Loucy (cell line): ENCODE measurements around the gene IRAK1.

Source experiments
- H2AFZ ChIP-seq: fragments of 200-600 bp; sonication (generic); 2 replicates; pipeline ENCODE4 v1.6.0; 2016; ENCODE audit warnings: antibody characterized with exemption, mild to moderate bottlenecking, low read length, moderate library complexity
- H3F3A ChIP-seq: fragments of 200-600 bp; 2 replicates; pipeline ENCODE4 v1.6.0; 2016; ENCODE audit warnings: antibody characterized with exemption, low read depth, mild to moderate bottlenecking
- H3K27me3 ChIP-seq: fragments of 200-600 bp; sonication (generic); 2 replicates; pipeline ENCODE4 v1.6.1; 2014; ENCODE audit warnings: low read length, mild to moderate bottlenecking; ENCODE audit not compliant: insufficient read depth, poor library complexity, severe bottlenecking
- H3K36me3 ChIP-seq: fragments of 200-600 bp; sonication (generic); 2 replicates; pipeline ENCODE4 v1.6.1; 2016; ENCODE audit warnings: low read length; ENCODE audit not compliant: insufficient read depth
- H3K4me1 ChIP-seq: fragments of 200-600 bp; sonication (generic); 2 replicates; pipeline ENCODE4 v1.5.1; 2014; ENCODE audit warnings: low read length, mild to moderate bottlenecking; ENCODE audit not compliant: insufficient read depth, poor library complexity, severe bottlenecking
- H3K4me2 ChIP-seq: fragments of 200-600 bp; sonication (generic); 2 replicates; pipeline ENCODE4 v1.6.0; 2014; ENCODE audit warnings: antibody characterized with exemption, low read length, low read depth, mild to moderate bottlenecking; ENCODE audit not compliant: poor library complexity, severe bottlenecking
- H3K4me3 ChIP-seq: fragments of 200-600 bp; sonication (generic); 2 replicates; pipeline ENCODE4 v1.5.1; 2014; ENCODE audit warnings: low read length, mild to moderate bottlenecking, mixed read lengths; ENCODE audit not compliant: poor library complexity, severe bottlenecking
- H3K79me2 ChIP-seq: fragments of 200-600 bp; sonication (generic); 2 replicates; pipeline ENCODE4 v1.6.1; 2014; ENCODE audit warnings: low read length; ENCODE audit not compliant: insufficient read depth
- H3K9ac ChIP-seq: fragments of 200-600 bp; sonication (generic); 2 replicates; pipeline ENCODE4 v1.6.0; 2014; ENCODE audit warnings: mild to moderate bottlenecking, low read depth, low read length, moderate library complexity; ENCODE audit not compliant: poor library complexity, severe bottlenecking
- H3K9me2 ChIP-seq: fragments of 200-600 bp; sonication (generic); replicated peaks from 2 replicates; pipeline ENCODE4 v1.6.1; 2016; ENCODE audit warnings: low read depth, low read length, mixed read lengths
- H3K9me3 ChIP-seq: fragments of 200-600 bp; sonication (generic); 2 replicates; pipeline ENCODE4 v1.6.1; 2014; ENCODE audit warnings: mild to moderate bottlenecking, antibody characterized with exemption, low read length, low read depth; ENCODE audit not compliant: insufficient read depth
- H4K20me1 ChIP-seq: fragments of 200-600 bp; sonication (generic); 2 replicates; pipeline ENCODE4 v1.6.0; 2014; ENCODE audit warnings: antibody characterized with exemption, low read length, mild to moderate bottlenecking; ENCODE audit not compliant: insufficient read depth, poor library complexity, severe bottlenecking
- EZH2phosphoT487 ChIP-seq: fragments of 200-600 bp; IDR thresholded peaks from 2 replicates; pipeline ENCODE4 v1.6.1; 2018; ENCODE audit warnings: antibody characterized with exemption, mild to moderate bottlenecking, moderate library complexity, borderline replicate concordance
- TF ChIP-seq, protein P1 (sequence below): fragments of 200-600 bp; sonication (generic); conservative IDR thresholded peaks from 2 replicates; pipeline ENCODE4 v1.5.1; 2014; ENCODE audit warnings: mild to moderate bottlenecking, antibody characterized with exemption, low read length

The IRAK1 gene

DNA sequence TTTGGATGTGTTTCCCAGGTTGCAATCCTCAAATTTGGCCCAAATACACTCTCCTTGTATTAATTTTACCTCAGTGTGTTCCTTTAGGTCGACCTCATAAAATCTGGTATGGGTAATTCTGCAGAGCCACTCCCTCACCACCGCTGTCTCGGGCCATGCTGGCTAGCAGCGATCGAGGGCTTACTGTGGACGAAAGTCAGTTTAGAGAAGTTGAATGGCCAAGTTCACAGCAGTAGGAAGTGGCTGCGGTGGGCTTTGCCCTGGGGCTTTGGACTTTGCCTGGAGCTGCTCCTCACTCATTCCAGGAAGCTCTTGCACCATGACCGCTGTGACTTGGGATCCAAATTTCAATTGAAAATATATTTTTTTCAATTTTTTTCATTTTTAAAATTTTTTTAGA lies 27.5 kb downstream of the IRAK1 start:
- H3K9ac ChIP-seq: no peak overlapping the region
- H3K4me1 ChIP-seq: peaks cover 3% of the 10 kb centered on the region
- no peaks in the 10 kb centered on the region for H3K79me2 ChIP-seq
- no peaks in the 10 kb centered on the region for H3F3A ChIP-seq
- H2AFZ ChIP-seq: no peak overlapping the region
- no peaks in the 10 kb centered on the region for H4K20me1 ChIP-seq
- H3K4me2 ChIP-seq: no peak overlapping the region
- H3K4me3 ChIP-seq: no peak overlapping the region
- H3K27me3 ChIP-seq: no peaks in the 10 kb centered on the region
- no peaks in the 10 kb centered on the region for H3K9me3 ChIP-seq
- TF ChIP-seq, protein P1, sequence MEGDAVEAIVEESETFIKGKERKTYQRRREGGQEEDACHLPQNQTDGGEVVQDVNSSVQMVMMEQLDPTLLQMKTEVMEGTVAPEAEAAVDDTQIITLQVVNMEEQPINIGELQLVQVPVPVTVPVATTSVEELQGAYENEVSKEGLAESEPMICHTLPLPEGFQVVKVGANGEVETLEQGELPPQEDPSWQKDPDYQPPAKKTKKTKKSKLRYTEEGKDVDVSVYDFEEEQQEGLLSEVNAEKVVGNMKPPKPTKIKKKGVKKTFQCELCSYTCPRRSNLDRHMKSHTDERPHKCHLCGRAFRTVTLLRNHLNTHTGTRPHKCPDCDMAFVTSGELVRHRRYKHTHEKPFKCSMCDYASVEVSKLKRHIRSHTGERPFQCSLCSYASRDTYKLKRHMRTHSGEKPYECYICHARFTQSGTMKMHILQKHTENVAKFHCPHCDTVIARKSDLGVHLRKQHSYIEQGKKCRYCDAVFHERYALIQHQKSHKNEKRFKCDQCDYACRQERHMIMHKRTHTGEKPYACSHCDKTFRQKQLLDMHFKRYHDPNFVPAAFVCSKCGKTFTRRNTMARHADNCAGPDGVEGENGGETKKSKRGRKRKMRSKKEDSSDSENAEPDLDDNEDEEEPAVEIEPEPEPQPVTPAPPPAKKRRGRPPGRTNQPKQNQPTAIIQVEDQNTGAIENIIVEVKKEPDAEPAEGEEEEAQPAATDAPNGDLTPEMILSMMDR: no peak
- TF ChIP-seq EZH2phosphoT487: no peak
- H3K36me3 ChIP-seq: no peaks in the 10 kb centered on the region
- H3K9me2 ChIP-seq: no peaks in the 10 kb centered on the region

DNA sequence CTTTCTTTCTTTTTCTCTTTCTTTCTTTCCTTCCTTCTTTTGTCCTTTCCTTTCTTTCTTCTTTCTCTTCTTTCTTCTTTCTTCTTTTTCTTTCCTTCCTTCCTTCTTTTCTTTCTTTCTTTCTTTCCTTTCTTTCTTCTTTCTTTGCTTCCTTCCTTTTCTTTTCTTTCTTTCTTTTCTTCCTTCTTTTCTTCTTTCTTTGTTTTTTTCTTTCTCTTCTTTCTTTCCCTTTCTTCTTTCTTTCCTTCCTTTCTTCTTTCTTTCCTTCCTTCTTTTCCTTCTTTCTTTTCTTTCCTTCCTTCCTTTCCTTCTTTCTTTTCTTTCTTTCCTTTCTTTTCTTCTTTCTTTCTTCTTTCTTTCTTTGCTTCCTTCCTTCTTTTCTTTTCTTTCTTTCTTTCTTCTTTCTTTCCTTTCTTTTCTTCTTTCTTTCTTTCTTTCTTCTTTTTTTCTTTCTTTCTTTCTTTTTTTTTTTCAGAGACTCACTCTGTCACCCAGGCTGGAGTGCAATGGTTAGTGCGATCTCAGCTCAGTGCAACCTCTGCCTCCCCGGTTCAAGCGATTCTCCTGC lies 28.6 kb downstream of the IRAK1 start:
- Histone ChIP-seq H3K9ac (no peak overlapping the region), H3F3A (no peaks in the 10 kb centered on the region), H3K79me2 (no peaks in the 10 kb centered on the region), H3K9me2 (no peaks in the 10 kb centered on the region), H4K20me1 (no peaks in the 10 kb centered on the region), H3K27me3 (no peaks in the 10 kb centered on the region), H3K4me3 (no peak overlapping the region), H3K36me3 (no peaks in the 10 kb centered on the region), H3K9me3 (no peaks in the 10 kb centered on the region), H3K4me2 (no peak overlapping the region), H2AFZ (no peak overlapping the region), H3K4me1 (peaks cover 3% of the 10 kb centered on the region)
- no peak for TF ChIP-seq EZH2phosphoT487
- TF ChIP-seq, protein P1: no peak

DNA sequence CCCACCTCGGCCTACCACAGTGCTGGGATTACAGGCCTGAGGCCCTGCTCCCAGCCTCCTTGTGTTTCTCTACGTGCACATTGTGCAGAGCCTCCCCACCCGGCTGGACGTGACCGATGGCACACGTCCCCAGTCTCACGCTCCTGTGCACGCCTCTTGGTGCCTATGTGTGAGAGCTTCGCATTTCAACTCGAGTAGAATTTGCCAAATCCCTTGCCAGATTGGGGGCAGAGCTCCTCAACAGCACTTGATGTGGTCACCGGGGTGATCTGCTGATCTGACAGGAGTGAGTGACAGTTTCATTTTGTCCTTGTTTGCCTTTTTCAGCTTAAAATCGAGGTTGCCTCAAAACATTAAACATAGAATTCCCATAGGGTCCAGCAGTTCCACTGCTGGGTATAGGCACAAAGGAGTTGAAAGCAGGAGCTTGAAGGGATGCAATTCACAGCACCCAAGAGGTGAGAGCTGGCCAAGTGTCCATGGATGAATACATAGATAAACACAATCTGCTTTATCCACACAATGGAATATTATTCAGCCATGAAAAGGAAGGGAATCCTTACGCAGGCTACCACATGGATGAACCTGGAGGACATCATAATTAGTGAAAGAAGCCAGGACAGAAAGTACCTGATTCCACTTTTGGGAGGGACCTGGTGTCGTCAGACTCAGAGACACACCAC lies 29.6 kb downstream of the IRAK1 start:
- H4K20me1 ChIP-seq: no peaks in the 10 kb centered on the region
- no peaks in the 10 kb centered on the region for H3K9me2 ChIP-seq
- peaks cover 6% of the 10 kb centered on the region for H3K4me1 ChIP-seq
- TF ChIP-seq, protein P1: no peak
- no peak for TF ChIP-seq EZH2phosphoT487
- H3K36me3 ChIP-seq: no peaks in the 10 kb centered on the region
- H2AFZ ChIP-seq: no peak overlapping the region
- no peaks in the 10 kb centered on the region for H3K9me3 ChIP-seq
- no peak overlapping the region for H3K9ac ChIP-seq
- H3K79me2 ChIP-seq: no peaks in the 10 kb centered on the region
- no peaks in the 10 kb centered on the region for H3K27me3 ChIP-seq
- H3F3A ChIP-seq: no peaks in the 10 kb centered on the region
- no peak overlapping the region for H3K4me3 ChIP-seq
- no peak overlapping the region for H3K4me2 ChIP-seq
